Upper lobe of left lung (tissue), 4 donors: ENCODE measurements around the gene ABLIM2.

Experiments used
- CTCF ChIP-seq, 6 experiments: fragments of 450-650 bp in 4 of 6; fragments of 200-600 bp in 2 of 6; sonication (generic) in 2 of 6; IDR thresholded peaks; one replicate each; pipeline ENCODE4 v1.5.1; 2016 to 2019; ENCODE audit warnings: antibody characterized with exemption in 6 of 6
- POLR2A ChIP-seq, 4 donors: fragments of 450-650 bp; IDR thresholded peaks; one replicate each; pipeline ENCODE4 v1.5.1; 2016 to 2017; ENCODE audit warnings: antibody characterized with exemption in 4 of 4, mild to moderate bottlenecking in 2 of 4
- POLR2AphosphoS5 ChIP-seq, 2 donors: sonication (generic); formaldehyde crosslinking; IDR thresholded peaks; one replicate each; pipeline ENCODE4 v1.5.1; 2017; ENCODE audit warnings: antibody characterized with exemption in 2 of 2

- TF ChIP-seq CTCF (IDR thresholded peaks at IDR 0.05), result no peak
- no peak for TF ChIP-seq POLR2AphosphoS5 (IDR thresholded peaks at IDR 0.05)
- TF ChIP-seq POLR2A (IDR thresholded peaks at IDR 0.05), result no peak
These were observed 148.7 kb downstream of the ABLIM2 start for GRCh38 chr4:8009710-8010511.
